ENCODE results near the gene MPZL1. TPM values are rescaled to one million over a fixed set of nuclear protein-coding genes. Genes with fewer than 3 reads are reported as not detected.

The MPZL1 gene
- total and polyA plus RNA-seq, 7 donors = 5.2 to 22.4 (median 14.1) TPM

DNA sequence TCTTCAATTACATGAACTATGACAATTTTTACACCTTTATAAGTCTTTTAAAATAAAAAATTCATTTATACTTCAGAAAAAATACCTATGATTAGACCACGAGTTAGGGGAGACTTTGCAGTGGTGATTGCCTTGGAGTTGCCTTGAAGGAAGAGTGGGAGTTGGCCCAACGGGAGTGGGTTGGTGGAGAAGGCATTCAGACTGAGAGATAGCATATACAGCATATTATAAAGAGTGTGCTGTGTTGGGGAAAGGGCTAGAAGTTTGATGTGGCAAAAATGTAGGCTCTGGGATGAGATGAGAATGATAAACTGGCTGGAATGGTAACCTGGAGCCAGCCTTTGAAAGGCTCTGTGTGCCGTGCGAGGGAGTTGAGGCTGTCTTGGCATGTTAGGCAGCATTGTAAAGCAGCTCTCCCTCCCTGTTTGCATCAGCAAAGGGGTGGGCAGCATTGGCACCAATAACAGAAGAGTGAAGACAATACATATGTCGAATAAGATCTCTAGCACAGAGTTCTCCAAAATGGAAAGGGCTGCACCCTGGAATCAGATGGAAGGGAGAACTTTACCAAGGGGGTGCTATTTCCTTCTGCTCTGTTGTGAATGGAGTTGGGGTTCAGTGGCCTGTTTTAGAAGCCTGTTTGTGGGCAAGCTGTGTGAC is 24.4 kb downstream of the MPZL1 start:
- Histone ChIP-seq H3K36me3 (ENCODE audit: insufficient read depth in 1 of 2, low read depth in 1 of 2) (no peaks in the 10 kb centered on the region), H3K27me3 (ENCODE audit: insufficient read depth in 3 of 3, low read length in 2 of 3) (no peaks in the 10 kb centered on the region), H3K4me1 (peaks cover 27% of the 10 kb centered on the region), H3K4me3 (no peak overlapping the region), H3K27ac (no peak overlapping the region), H3K9me3 (no peaks in the 10 kb centered on the region)
- intact Hi-C loops (cut with DNase I) = no loop called here
- WGBS, 3 donors = 73 to 76% (median 75%) methylated on average over 5 of the region's 5 CpGs
- DNase-seq (no peak), ATAC-seq (no peak)
- TF ChIP-seq, protein P1, sequence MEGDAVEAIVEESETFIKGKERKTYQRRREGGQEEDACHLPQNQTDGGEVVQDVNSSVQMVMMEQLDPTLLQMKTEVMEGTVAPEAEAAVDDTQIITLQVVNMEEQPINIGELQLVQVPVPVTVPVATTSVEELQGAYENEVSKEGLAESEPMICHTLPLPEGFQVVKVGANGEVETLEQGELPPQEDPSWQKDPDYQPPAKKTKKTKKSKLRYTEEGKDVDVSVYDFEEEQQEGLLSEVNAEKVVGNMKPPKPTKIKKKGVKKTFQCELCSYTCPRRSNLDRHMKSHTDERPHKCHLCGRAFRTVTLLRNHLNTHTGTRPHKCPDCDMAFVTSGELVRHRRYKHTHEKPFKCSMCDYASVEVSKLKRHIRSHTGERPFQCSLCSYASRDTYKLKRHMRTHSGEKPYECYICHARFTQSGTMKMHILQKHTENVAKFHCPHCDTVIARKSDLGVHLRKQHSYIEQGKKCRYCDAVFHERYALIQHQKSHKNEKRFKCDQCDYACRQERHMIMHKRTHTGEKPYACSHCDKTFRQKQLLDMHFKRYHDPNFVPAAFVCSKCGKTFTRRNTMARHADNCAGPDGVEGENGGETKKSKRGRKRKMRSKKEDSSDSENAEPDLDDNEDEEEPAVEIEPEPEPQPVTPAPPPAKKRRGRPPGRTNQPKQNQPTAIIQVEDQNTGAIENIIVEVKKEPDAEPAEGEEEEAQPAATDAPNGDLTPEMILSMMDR (IDR thresholded peaks at IDR 0.05) = no peak

DNA sequence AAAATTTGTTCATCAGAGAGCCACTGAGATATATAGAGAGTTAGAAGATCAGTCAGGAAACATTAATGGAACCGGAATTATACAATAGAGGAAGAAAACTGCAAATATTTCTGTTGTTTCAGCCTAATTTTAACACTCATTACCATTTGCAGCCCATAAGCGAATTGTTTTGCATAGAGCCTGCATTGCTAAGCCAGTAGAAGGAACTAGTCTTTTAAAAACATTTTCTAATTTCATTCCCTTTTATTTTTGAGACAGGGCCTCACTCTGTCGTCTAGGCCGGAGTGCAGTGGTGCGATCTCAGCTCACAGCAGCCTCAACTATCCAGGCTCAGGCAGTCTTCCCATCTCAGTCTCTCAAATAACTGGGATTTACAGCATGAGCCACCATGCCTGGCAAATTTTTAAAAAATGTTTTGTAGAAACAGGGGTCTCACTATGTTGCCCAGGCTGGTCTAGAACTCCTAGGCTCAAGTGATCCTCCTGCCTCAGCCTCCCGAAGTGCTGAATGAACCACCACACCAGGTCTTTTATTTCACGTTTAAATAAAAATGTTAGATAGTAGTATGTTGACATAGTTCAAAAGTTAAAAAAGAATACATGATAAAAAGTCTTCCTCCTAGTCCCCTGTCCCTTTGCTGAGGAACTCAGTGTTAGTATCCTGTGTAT is 25.3 kb downstream of the MPZL1 start:
- TF ChIP-seq, protein P1 (IDR thresholded peaks at IDR 0.05) = no peak
- H3K36me3 ChIP-seq (ENCODE audit: insufficient read depth in 1 of 2, low read depth in 1 of 2) = no peaks in the 10 kb centered on the region
- no peak overlapping the region for H3K27ac ChIP-seq
- H3K27me3 ChIP-seq (ENCODE audit: insufficient read depth in 3 of 3, low read length in 2 of 3) = no peaks in the 10 kb centered on the region
- WGBS, 3 donors = 83 to 86% (median 85%) methylated on average over 7 of the region's 7 CpGs
- no peaks in the 10 kb centered on the region for H3K9me3 ChIP-seq
- H3K4me1 ChIP-seq = peaks cover 32% of the 10 kb centered on the region
- no peak for ATAC-seq
- no peak for DNase-seq
- no peak overlapping the region for H3K4me3 ChIP-seq
- intact Hi-C loops (cut with DNase I) = no loop called here

- 100% methylated on average over 1 of the region's 1 CpG for WGBS, 3 donors
- no peak for DNase-seq
- no peaks in the 10 kb centered on the region for H3K36me3 ChIP-seq (ENCODE audit: insufficient read depth in 1 of 2, low read depth in 1 of 2)
- no peaks in the 10 kb centered on the region for H3K9me3 ChIP-seq
- no peak for ATAC-seq
- TF ChIP-seq, protein P1 (IDR thresholded peaks at IDR 0.05) = no peak
- peaks cover 32% of the 10 kb centered on the region for H3K4me1 ChIP-seq
- intact Hi-C loops (cut with DNase I) = no loop called here
- no peak overlapping the region for H3K27ac ChIP-seq
- no peaks in the 10 kb centered on the region for H3K27me3 ChIP-seq (ENCODE audit: insufficient read depth in 3 of 3, low read length in 2 of 3)
- H3K4me3 ChIP-seq = no peak overlapping the region
Observed at GRCh38 chr1:167747988-167748387, 26.2 kb downstream of the MPZL1 start.

GRCh38 chr1:167748906-167749305 is 27.1 kb downstream of the MPZL1 start:
- DNase-seq (no peak), ATAC-seq (no peak)
- Histone ChIP-seq H3K27ac (no peak overlapping the region), H3K9me3 (no peaks in the 10 kb centered on the region), H3K4me1 (peaks cover 32% of the 10 kb centered on the region), H3K36me3 (ENCODE audit: insufficient read depth in 1 of 2, low read depth in 1 of 2) (no peaks in the 10 kb centered on the region), H3K4me3 (no peak overlapping the region), H3K27me3 (ENCODE audit: insufficient read depth in 3 of 3, low read length in 2 of 3) (no peaks in the 10 kb centered on the region)
- intact Hi-C loops (cut with DNase I) = no loop called here
- TF ChIP-seq, protein P1 (IDR thresholded peaks at IDR 0.05) = no peak
